NK-92 (cell line): Measurements from ENCODE around the gene MEX3A.
"Not testable (repeated sequence)": the region's sequence is repeated elsewhere in the genome, so short reads cannot be mapped to it uniquely, and the experiment has no call there.

ENCODE experiments used
- DNase-seq: peaks from one replicate; lab custom pipeline; 2025; ENCODE audit not compliant: unreplicated experiment; lab: John Stamatoyannopoulos, UW

Gene MEX3A, protein sequence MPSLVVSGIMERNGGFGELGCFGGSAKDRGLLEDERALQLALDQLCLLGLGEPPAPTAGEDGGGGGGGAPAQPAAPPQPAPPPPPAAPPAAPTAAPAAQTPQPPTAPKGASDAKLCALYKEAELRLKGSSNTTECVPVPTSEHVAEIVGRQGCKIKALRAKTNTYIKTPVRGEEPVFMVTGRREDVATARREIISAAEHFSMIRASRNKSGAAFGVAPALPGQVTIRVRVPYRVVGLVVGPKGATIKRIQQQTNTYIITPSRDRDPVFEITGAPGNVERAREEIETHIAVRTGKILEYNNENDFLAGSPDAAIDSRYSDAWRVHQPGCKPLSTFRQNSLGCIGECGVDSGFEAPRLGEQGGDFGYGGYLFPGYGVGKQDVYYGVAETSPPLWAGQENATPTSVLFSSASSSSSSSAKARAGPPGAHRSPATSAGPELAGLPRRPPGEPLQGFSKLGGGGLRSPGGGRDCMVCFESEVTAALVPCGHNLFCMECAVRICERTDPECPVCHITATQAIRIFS

GRCh38 chr1:156082309-156083091, at the start of gene MEX3A:
Gene MEX3A (minus strand): TSS chr1:156082465. CDS start chr1:156081998, 467 bp downstream.
- no peak for DNase-seq

DNA sequence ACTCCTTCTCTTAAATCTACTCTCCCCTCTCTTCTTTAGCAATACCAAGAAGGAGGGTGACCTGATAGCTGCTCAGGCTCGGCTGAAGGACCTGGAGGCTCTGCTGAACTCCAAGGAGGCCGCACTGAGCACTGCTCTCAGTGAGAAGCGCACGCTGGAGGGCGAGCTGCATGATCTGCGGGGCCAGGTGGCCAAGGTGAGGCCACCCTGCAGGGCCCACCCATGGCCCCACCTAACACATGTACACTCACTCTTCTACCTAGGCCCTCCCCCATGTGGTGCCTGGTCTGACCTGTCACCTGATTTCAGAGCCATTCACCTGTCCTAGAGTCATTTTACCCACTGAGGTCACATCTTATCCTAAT, 48.3 kb upstream of the MEX3A start:
- no peak for DNase-seq

- DNase-seq = no peak
These were observed 47.7 kb upstream of the MEX3A start for GRCh38 chr1:156129687-156130577.

DNA sequence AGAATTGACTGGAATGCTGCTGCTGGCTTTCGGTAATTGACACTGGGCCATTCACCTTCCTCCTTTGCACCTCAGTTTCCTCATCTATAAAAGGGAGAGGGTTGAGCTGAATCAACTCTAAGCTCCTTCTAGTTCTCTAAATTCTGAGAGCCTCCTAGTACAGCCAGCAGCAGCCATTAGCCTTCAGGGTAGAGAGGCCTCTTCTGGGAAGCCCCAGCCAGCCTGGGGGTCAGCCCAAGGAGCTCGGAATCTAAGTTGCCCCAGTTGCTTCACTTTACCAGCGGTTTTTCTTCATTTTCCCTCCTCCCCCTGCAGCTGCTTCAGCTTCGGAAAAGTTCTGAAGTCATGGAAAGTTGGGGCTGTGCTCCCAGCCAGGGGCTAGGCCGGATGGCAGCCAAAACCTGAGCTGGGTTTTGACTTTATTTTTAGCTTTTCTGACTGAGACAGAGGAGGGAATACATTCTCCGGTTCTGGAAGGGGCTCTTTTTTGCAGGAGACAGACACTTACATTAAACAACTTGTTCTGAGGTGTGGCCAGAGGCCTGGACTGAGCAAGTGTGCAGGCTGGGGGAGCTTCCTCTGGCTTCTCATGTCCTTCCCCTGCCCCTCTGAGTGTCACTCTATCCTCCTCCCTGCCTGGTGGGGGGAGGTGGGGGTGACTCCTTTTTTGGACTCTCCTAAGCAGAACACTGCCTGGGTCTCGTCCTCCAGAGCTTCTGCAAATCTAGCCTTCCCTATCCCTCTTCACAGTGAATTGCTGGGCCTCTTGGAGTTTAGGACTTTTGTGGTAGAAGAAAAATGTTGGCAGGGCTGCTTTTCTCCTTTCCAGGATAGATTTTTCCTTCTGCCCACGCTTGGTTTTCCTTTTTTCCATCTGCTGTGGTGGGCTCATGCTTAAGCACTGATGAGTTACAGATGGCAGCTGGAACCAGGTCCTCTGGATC, 46.7 kb upstream of the MEX3A start:
- DNase-seq = no peak

DNA sequence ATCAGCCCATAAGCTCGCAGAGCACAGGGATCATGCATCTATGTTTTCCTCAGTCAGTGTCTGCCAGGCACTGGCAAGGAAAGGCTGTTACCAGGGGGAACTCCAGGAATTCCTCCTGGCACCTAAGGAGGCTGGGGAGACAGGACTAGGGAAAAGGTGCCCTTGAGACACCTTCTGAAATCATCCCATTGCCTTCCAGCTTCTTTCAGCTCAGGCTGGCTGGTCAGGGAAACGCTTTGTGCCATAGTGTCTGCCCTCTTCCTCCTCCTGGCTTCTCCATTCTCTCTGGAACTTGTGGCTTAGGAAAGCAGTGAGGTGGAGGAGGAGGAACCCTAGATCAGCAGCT, 46.0 kb upstream of the MEX3A start:
- DNase-seq = no peak

DNA sequence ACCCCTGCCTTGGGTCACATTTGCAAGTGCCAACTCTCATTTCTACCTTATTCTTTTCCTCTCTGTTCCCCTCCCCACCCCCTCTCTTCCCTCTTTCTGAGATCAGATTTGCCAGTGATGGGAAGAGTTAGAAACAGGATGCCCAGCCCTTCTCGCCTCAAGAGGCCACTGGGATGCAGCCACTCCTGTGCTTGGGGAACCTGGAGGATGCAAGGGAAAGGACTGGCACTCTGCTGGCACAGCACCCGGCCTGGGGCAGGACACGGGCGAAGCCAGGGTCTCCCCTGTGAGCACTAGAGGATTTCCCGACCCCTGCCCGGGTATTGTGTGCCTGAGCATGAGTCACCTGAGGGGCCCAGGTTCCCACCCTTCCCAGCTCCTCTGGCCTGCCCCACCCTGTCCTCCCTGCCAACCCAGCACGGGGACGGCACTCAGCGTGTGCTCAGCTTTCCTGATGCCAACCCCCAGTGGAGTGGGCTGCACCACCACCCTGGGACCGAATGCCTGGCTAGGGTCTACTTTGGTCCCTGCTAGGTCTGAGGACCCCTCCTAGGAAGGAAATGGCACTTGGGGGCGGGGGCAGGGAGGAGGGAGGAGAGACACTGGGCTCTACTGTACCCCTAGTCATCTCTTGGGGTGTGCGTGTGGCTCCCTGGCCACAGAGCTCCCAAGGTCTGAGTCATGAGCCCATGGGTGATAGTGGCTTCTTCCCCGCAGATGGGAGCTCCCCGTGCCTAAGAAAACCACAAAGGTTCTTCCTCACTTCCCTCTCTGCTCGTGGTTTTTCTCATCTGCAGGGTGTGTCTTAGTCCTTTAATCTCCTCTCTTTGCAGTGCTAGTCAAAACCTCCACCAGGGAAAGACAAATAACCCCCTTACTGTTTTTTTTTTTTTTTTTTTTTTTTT, 44.6 kb upstream of the MEX3A start:
- no peak for DNase-seq

DNA sequence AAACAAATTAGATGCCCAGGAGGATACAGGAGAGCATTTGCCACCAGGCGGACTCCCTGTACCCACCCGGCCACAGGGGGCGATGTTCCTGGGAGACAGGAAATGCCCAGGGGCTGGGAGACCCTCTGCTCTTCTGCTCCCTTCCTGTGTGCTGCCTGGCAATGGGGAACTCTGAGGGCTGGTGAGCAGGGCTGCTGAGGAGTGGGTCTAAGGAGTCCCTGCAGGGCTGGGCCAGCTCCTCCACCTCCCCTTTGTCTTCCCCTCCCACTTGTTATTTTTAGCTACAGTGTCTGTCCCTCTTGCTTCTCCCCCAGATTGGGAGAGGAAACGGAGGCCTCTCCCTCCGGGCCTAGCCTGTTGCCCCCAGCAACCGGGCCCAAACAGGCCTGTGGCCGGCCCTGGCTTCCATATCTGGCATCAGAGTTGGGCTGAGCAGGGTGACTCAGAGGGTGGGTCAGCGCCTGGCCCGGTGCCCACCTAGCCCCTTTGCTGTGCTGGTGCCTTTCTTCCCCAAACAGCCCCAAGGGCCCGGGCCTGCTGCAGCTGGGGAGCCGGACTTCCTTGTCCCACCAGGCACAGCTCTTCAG, 43.9 kb upstream of the MEX3A start:
- no peak for DNase-seq

DNA sequence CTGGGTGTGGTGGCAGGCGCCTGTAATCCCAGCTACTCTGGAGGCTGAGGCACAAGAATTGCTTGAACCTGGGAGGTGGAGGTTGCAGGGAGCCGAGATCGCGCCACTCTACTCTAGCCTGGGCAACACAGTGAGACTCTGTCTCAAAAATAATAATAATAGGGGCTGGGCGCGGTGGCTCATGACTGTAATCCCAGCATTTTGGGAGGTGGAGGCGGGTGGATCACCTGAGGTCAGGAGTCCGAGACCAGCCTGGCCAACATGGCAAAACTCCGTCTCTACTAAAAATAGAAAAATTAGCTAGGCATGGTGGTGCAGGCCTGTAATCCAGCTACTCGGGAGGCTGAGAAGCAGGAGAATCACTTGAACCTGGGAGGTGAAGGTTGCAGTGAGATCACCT, 43.3 kb upstream of the MEX3A start:
- DNase-seq = not testable (repeated sequence)

DNA sequence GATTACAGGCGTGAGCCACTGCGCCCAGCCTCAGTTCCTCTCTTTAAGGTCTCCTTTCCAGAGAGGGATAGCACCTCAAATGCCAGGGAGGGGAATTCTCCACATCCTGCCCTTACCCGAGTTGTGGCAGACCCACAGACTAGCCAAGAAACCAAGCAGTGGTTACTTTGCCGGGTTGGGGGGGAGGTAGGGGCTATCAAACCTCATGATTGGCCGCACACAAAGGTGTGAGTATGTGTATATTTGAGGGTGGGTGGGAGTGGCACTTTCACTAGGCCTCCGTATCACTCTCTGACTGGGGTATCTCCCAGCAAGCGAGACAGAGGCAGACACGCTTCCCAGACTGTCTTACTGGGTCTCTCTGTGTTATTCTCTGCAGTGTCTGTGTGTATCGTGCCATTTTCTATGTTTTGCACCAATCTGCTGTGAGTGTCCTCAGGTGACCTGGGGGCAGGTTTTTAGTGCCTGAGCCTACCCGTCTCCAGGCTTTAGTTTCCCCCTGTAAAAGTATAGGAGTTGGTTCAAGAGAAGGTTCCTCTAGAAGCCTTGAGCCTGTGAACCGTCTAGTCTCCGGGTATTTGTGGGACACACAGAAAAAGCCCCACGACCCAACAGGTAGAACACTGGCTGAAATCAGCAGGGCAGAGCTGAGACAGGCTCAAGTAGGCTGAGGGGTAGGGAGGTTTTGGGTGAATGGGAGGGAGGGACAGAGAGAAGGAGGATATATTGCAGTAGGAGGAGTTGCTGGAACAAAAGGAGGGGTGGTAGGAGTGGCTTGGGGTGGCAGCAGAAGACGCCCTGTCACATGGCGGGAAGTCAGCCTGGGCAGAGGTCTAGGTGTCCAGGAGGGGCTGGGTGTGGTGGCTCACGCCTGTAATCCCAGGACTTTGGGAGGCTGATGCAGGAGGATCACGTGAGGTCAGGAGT, 42.6 kb upstream of the MEX3A start:
- no peak for DNase-seq

- no peak for DNase-seq
These were observed 41.3 kb upstream of the MEX3A start for GRCh38 chr1:156123356-156124196.

GRCh38 chr1:156122519-156123355, 40.5 kb upstream of the MEX3A start:
- no peak for DNase-seq

GRCh38 chr1:156122086-156122485, 39.8 kb upstream of the MEX3A start:
- DNase-seq = no peak

GRCh38 chr1:156121457-156121856, 39.2 kb upstream of the MEX3A start:
- no peak for DNase-seq

- not testable (repeated sequence) for DNase-seq
These were observed 38.7 kb upstream of the MEX3A start for GRCh38 chr1:156121005-156121404.

GRCh38 chr1:156120318-156120717, 38.1 kb upstream of the MEX3A start:
- DNase-seq = no peak
